T-helper 1 cell treated with Interleukin-12 subunit alpha and Interleukin-12 subunit beta and Interleukin-4 antibody, amounts not matched to agents 30 ng/mL and 1 ng/mL, for 36 hours (primary cell): ENCODE results near the gene NUAK1. TPM values are rescaled to one million over a fixed set of nuclear protein-coding genes. Genes with fewer than 3 reads are reported as not detected.

Source experiments
- intact Hi-C: fragments of 100-400 bp; cut with micrococcal nuclease; formaldehyde crosslinking; loops from one replicate; pipeline ENCODE4 v1.15.1; 2024
- total RNA-seq: library from RNA; stranded (reverse); gene quantifications from 2 replicates; pipeline ENCODE4 v1.2.3, GENCODE V29; 2022

Gene NUAK1
- total RNA-seq, 1 donor from 2014 or later = 0.02 TPM

DNA sequence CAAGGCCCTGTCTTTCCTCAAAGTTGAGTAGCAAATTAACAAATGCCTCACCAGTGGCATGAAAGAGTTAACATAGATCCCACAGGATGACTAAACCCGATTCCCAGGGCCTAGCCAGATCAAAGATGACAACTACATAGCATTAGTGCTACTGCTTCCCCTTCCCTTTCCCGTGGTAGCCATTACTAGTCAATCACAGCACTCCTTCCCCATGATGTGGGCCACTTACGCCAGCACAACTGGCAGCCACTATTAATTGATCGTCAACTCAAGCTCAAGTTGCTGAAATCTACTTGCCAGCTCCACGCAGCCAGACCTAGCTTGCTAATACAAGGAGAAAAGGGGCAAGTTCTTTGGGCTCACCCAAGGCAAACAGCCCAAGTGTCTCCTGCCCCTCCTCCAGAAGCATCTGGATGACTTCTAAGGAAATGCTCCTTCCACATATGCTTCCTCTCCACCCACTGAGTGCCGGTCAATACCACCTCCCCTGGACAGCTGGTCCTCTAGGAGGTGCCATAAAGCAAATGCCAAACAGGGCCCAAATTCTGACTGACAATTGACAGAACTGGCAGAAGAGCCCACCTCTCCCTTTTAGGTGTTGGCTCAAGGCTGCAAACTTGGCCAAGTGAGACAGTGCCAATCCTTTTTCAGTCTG lies 72.6 kb downstream of the NUAK1 start:
- intact Hi-C loops = no loop called here

GRCh38 chr12:106065506-106065905 lies 73.2 kb downstream of the NUAK1 start:
- intact Hi-C loops = no loop called here

DNA sequence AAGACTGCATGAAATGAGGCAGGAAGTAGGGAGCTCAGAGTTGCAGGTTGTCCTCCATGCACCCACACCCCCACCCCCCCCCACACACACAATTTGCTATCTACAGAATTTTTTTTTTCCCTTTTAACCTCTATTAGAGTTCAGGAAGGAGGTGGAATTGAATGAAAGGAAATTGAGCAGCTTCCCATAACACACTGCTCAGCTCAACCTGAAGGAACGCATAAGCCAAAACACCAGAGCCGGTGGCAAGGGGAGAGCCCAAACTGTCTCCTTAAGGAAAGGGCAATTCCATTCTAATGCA lies 74.1 kb downstream of the NUAK1 start:
- intact Hi-C loops = no loop called here

- intact Hi-C loops = no loop called here
These were observed 74.7 kb downstream of the NUAK1 start for GRCh38 chr12:106063826-106064720.

- intact Hi-C loops = no loop called here
These were observed 76.1 kb downstream of the NUAK1 start for GRCh38 chr12:106062693-106063092.

DNA sequence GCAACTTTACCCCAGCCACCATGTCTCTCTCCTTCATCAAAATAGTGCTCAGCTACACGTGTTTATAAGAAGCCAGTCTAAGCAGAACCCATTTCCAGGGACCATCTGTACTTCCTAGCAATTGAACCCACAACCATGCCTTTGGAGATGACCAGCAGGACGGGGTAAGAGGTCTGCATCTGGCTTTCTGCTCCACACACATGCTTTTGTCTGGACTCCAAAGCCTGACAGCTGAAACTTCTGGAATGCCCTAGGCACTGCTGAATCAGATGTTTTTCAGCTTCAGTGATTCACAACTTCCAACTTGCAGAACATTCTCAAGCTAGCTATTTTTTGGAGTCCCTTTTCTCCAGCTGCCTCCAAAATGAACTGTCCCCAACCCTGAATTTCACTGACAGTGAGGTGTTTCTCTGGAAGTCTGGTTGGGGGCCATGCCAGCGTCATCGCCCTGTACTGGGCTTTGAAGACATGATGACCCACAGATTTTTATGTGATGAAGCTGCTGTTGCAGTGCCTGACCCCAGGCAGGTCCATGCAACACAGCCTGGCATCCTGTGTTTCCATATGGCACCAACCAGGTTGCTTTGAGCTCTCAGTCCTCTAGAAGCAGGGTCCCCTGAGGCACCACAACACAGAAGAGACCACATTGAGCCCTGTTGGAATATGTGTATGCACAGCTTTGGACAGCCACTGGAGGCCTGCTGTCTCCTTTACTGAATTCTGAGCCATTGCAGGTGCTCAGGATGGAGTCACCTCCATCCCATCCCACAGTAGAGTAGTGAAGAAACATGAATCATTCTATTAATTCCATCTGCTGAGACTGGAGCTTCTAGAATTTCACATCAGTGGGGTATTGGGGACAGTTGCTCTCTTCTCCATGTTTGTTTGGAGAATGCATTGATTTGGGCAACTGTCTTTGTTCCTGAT lies 80.2 kb downstream of the NUAK1 start:
- intact Hi-C loops = no loop called here

DNA sequence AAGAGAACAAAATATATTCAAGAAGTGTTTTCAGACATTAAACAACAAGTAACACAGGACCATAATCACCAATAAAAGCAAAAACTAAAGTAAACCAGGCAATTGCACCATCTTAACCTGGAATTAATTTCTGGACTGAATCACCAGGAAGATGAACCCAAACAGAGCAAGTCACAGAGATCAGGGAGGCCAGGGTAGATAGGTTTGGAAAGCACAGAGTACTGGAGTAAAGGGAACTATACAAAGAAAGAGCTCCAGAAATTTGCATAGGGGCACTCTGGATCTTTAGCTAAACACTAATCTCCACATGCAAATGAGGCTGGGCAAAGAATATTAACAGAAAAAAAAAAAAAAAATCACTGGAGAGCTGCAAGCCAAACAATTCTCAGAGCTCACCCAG lies 84.7 kb downstream of the NUAK1 start:
- intact Hi-C loops = no loop called here

DNA sequence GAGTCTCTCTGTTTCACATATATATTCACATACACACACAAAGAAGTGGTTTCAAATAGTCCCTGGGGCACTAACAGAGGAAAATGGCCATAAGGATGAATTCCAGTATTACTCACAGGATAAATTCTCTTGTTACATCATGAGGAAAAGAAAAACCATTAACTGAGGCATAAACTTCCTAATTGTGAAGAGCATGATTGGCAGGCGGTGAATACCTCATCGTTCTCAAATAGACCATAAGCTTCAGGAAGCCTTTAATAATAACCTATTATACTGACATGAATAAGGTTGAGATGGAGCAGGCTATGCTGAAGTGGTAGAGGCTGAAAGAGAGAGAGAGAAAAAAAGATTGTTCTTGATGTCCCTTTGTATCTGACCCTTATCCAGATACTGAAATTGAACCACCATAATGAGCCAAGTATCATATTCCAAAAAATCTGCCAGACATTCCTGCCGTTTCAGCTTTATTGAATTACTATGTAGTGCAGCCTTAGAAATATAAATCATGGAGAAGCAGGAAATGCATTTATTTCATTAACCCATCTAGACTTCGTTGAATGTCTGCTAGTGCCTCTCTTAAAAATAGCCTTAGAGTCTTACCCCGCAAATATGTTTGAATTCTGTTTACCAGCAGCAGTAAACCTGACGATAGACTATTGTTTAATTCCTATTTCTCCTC lies 86.8 kb downstream of the NUAK1 start:
- intact Hi-C loops = no loop called here

DNA sequence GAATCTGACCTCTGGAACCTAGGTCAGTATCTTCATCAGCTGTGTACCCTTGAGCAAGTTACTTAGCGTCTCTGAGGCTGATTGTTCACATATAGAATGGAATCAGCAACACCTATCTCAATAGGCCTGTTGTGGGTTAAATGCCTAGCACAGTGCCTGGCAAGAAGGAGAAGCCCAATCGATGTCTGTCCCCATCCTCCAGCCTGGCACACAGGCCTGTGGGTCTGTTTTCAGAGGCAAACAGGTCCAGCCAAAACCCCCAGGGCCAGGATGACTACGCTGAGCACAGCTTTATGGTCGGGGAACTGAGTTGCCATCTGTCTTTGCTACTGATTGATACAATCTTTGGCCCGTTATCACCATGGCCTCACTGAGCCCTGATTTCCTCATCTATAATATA lies 89.2 kb downstream of the NUAK1 start:
- intact Hi-C loops = no loop called here

DNA sequence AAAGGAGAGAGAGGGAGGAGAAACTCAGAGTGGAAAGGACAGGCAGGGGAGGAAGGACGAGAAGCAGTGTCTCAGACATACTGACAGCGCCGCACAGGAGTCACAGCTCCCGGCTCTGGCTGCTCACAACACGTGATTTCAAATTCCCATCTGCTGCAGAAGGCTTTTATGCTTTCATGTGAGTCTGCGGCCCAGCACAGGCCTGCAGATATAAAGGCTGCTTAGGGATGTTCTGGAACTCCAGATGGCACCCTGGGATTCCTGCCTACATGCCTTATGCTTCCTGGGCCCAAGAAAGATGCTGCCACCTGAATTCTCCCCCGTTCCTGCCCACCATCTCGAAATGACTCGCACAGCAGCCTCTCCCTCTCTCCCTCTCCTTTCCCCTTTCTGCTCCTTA lies 89.6 kb downstream of the NUAK1 start:
- intact Hi-C loops = no loop called here

DNA sequence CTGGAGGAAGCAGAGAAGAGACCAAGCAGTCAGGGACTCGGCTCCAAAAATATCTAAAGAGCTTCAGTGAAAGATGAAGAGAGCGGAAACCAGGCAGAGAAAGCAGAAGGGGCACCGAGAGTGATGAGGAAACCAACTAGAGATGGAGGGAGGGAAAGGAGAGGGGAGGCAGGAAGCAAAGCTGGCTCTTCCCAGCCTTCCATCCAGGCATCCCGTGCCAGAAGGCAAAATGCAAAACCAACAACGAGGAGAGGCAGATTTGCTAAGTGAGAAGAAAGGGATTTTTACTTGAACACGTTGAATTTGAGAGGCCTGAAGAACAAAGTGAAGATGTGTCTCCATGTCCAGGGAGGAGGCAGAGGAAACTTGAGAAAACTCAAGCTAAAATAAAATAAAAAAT lies 90.1 kb downstream of the NUAK1 start:
- intact Hi-C loops = no loop called here

DNA sequence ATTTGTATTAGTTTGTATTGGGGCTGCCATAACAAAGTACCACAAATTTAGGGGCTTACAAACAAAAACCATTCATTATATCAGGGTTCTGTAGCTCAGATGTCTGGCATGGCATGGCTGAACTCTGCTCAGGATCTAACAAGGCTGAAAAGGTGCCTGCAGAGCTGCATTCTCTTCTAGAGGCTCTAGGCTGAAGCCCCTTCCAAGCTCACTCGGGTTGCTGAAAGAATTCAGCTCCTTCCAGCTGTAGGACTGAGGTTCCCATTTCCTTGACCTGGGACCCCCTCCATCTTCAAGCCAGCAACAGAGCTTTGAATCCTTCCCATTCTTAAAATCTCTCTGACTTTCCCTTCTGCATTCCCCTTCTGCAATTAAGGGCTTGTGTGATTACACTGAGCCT lies 90.7 kb downstream of the NUAK1 start:
- intact Hi-C loops = no loop called here

- intact Hi-C loops = no loop called here
These were observed 91.8 kb downstream of the NUAK1 start for GRCh38 chr12:106046947-106047346.

DNA sequence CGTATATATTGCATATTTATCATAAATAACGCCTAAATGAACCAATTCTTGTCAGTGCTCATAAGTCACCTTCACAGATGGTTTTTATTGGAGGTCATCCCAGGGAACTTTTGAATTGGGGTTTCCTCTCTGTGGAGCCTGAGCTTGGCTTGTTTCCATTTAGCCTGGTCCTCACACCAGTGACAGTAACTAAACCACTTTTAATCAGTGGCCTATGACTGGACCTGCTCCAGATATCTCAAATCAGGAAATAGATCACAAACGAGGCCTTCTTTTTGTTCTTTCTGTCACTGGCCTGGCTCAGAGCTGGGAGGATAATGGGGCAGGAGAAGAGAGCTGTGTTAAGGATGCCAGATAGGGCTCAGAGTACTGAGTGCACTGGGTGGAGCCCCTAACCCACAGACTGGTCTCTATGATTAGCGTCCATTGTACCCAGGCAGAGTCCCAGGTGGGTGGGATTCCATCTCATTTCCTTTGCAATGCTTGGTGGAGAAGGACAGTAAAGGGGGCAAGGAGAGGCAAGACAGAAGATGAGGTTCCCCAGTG lies 92.4 kb downstream of the NUAK1 start:
- intact Hi-C loops = no loop called here

GRCh38 chr12:106045251-106045674 lies 93.5 kb downstream of the NUAK1 start:
- intact Hi-C loops = no loop called here

DNA sequence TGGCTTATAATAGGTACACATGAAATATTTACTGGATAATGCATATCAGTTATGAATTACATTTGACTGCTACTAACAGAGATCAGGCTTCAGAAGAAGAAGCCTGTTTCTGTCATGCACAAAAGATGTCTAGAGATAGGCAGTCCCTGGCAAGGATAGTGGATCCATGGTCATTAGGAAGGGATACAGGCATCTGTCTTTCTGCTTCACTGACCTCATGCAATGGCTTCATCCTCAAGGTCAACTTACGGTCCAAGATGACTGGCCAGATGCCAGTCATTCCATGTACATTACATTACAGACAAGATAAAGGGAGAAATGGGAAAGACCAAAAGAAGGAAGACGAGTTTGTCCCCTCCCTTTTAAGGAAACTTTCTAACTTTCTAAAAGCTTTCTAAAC lies 94.0 kb downstream of the NUAK1 start:
- intact Hi-C loops = no loop called here

GRCh38 chr12:106042037-106042436 lies 96.7 kb downstream of the NUAK1 start:
- intact Hi-C loops = no loop called here

DNA sequence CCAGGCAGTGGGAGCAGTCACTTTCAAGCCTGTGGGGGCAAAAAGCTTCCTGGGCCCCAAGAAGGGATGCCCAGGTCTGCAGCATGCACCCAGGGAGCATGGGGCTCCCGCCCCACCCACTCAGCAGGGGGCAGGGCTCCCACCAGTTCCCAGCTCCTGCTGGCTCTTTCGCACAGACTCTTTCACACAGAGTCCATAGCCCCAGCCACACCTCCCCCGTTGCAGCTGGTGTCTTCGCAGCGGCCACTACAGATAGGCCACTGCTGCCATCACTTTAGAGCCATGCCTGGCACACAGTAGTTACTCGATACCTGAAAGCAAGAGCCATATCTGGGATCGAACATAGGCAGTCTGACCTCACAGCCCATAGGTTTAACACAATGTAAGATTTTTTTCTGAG lies 98.2 kb downstream of the NUAK1 start:
- intact Hi-C loops = no loop called here

GRCh38 chr12:106039646-106040404 lies 98.9 kb downstream of the NUAK1 start:
- intact Hi-C loops = no loop called here

DNA sequence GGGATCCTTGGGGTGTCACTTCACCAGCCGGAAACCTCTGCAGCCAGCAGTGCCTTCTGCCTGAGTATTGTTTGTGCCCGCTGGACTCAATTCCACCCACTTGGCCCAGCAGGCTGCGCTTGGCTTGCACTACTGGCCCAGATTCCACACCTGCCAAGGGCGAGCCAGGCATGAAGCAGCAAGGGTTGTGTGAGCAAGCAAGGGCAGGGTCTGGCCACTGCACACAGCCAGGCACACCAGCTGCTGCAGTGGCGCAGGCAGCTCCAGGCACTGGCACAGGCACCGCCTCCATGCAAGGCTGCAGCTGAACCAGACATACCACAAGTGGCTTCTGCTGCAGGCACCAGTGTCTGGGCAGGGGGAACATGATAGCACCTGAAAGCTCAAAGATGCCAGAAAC lies 99.5 kb downstream of the NUAK1 start:
- intact Hi-C loops = no loop called here
